ENCODE data around the gene PRKCZ.
A peak's percentile ranks its signal among the peaks of the same experiment; 100 is the strongest.

PRKCZ gene

DNA sequence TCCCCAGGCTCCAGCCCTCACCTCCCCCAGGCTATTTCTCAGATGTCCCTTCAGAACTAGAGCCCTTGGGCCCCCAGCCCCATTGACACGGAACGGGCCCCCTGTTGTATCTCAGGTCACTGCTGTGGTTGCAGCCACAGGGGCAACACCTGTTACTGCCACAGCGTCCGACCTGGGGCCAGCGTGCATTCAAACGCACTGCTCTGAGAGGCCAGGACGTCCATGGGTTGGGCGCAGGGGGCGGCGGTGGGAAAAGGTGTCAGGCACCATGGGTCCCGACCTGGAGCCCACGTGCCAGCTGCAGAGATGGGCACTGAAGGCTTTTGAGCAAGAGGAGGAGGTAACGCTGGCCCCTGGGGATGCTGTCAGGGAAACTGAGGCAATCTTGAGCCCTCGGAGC is 131.1 kb downstream of the PRKCZ start:
- DNase-seq, result no peak

DNA sequence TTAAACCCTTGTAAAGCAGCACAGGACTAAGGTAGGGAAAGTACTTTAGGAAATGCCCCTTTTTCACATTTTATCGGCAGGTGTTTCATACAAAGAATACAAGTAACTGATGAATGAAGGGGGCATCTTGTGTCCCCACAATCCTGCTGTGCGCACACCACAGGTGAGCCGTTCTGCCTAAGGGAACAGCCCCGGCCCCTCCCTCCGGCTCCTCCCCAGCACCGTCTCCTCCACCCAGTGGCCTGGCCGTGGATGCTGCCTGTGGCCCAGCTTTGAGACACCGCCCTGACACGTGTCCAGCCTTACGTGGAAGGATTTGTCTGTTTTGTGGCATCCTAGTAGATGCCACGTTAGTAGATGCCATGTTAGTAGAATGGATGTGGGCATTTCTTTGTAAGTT is 131.5 kb downstream of the PRKCZ start:
- DNase-seq, result no peak

DNA sequence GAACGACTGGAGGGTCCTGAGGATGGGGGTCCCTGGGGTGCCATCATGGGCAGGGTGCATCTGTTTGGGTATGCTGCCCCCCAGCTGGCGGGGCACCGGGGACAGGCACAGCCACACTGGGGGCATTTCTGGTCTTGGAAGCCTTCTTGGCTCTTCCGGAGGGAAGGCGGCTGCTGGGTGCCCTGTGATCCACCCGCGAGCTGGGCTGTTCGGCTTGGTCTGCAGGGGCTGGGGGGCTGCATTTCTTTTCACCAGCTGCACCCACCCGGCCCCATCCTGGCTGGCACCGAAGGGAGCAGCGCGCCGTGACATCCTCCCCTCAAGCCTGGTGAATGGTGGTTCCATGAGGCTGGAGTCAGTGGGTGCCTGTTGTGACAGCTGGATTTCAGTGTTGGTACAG is 132.2 kb downstream of the PRKCZ start:
- DNase-seq, result no peak

DNA sequence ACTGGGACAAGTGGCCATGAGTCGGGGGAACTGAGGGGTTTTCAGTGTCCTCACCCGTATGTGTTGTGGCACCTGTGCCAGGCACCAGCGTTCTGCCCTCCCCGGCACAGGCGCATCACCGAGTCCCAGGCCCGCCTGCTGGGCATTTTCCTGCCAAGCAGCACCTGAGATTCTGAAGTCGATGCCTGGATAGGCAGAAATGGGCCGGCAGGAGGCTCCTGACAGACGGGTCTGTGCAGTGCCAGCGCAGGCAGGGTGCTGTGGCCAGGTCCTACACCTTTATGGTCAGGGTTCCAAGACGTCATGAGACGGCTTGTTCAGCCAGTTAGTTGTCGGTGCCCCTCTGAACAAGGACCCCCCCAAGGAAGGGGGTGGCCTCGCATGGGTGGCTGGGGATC is 133.7 kb downstream of the PRKCZ start:
- no peak for DNase-seq

DNA sequence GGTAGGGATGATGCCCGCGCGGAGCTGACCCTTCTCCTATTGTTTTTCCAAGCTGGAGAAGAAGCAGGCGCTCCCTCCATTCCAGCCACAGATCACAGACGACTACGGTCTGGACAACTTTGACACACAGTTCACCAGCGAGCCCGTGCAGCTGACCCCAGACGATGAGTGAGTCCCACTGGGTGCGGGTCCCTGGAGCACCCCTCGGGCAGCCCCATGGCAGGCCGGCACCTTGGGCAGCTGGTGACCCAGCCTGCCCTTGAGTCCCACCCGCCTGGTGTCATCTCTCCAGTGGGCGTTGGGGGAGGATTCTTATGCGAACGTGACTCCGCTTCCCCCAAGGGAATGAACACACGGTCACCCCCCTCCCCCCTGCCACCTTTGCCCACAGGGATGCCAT is 134.3 kb downstream of the PRKCZ start:
- no peak for DNase-seq

DNA sequence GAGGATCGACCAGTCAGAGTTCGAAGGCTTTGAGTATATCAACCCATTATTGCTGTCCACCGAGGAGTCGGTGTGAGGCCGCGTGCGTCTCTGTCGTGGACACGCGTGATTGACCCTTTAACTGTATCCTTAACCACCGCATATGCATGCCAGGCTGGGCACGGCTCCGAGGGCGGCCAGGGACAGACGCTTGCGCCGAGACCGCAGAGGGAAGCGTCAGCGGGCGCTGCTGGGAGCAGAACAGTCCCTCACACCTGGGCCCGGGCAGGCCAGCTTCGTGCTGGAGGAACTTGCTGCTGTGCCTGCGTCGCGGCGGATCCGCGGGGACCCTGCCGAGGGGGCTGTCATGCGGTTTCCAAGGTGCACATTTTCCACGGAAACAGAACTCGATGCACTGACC is 134.7 kb downstream of the PRKCZ start:
- DNase-seq, result no peak

DNA sequence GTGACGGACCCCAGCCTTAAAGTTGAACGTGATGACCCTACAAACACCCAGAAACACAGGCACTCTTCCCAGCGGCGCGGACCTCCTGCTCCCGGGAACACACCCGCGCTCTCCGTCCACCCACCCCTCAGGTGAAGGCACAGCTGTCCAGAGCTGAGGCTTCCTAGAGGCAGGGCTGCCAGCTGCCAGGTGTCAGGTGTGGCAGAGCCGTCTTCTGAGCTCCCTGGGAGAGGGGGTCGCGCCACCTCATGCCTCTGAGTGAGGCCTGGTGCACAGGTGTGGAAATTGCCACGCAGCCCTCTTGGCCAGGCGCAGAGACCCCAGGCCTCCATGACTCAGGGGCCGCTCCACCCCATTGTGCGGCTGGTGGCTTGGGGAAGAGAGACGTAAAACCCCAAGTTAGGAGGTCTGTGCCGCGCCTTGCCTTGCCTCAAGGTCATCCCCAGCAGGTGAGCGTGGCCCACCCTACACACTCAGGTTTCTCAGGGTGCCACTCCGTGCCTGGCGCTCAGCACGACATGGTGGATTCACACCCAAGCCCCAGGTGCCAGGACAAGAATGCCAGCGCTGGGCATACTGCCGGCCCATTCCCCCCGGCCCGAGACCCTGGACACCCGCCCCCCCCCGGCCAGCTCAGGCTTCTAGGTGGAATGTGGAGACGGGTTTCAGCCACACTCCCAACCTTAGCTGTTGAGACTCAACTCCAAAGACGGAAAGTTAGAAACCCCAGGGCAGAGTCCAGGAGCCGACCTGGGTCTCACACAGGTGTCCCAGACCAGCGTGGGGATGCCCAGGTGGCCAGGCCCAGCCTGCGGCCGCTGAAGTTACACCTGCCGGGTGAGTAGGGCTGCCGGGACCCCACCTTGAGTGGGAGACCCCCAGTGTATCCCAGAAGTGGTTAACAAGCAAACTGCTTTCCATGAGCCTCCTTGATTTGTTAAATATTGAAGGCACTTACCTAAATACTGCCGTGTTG is 136.0 kb downstream of the PRKCZ start:
- no peak for DNase-seq

DNA sequence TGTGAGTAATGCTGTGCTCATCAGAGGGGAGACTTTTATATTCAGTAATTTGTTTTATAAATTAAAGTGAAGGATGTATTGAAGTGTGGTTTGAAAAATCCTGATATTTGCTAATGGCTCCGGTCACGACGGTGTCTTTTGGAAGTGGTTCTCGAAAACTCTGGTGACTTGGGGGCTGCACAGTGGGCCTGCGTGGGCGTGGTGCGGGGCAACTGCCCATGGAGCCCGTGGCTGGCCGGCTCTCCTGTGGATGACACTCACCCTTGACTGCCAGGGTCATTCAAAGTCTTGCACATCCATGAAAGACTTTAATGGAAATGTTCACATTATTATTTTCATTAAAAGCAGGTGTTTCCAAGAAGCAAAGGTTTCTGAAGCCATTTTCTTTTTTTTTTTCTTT is 136.7 kb downstream of the PRKCZ start:
- DNase-seq, result no peak

DNA sequence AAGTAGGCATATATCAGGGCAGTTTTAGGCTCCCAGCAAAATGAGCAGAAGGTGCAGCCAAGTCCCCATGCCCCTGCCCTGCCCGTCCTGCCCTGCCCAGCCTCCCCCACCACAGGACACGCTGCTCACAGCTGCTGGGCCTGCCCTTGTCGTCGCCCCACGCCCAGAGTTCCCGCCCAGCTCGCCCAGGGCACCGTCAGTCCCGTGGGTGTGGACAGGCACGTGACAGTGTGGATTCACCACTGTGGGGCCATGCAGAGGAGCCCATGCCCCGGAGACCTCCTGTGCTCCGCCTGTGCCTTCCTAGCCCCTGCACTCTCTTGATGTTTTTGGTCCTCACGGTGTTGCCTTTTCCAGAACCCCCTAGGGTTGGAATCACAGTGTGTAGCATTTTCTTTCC is 137.4 kb downstream of the PRKCZ start:
- DNase-seq, result no peak

DNA sequence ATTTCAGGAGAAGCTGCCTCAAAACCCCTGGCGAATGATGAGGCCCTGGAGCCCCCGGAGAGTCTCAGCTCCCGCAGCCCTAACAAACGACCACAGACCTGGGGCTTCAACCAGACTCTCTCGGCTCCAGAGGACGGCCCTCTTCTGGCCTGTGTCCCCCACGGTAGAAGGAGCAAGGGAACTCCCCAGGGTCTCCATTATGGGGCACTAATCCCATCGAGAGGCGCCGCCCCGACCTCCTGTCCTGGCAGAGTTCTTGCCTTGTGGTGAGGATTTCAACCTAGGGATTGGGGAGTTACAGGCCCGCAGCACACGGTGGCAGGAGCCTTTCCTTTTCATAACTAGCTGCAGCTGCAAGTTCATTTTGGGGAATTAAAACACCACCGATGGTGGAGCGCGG is 138.1 kb downstream of the PRKCZ start:
- no peak for DNase-seq

DNA sequence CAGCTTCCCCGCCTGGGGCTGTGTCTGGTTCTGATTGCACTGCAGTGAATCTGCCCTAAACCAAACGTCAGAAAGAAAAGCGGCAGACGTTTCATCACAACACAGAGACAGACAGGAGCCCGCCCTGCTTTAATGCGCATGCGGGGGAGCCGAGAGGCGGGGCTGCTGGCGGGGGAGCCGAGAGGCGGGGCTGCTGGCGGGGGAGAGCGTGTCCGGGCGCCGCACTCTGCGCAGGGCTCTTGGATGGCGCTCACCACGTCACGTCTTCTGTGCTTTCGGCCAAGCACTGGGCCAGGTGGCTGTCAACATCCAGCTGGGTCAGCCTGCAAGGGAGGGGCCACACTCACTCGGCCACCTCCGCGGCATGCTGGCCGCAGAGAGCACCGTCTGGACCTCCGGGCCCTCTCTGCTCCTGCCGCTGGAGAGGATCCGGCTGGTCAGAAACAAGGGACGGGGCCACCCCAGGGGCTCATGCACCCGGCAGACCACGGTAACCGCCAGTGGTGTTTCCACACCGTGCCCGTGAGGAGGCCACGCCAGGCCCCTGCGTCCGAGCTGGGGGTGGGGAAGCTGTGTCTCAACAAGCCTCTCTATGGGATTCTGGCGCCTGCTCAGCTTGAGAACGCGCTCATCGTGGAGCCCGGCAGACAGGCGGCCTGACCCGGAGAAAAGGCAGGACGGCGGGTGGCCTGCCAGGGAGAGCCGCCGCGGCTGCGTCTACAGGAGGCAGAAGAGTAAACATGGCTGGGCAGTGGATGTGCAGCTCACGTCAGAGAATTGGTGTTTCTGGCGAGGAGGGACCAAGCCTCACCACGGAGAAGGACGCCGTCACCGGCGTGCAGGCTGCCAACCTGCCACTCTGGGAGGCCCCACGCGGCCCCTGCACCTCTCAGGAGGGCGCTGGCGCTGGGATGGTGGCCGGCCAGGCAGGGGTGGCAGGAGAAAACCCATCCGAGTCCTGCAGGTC is 139.5 kb downstream of the PRKCZ start:
- peak; percentile 95 for DNase-seq

DNA sequence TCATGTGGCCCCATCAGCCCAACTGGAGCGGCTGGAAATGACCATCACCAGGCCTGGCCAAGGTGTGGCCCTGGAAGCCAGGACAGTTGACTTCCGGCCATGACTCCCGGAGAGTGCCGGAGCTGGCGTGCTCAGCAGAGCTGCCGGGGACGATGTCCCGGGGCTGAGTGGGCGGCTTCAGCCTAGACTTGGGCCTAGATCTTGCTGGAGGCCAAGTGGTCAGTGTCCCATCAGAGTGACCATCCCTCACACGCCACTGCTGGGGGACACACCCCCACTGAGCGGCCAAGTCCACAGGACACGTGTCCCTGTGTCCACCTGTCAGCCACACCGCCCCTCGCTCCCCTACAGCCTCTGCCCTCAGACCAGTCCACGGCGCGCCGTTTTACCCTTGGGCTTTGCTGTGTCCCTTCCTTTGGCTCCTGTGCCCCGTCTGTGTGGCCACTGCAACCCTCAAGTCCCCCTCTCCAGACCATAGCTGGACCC is 140.3 kb downstream of the PRKCZ start:
- DNase-seq, result no peak

DNA sequence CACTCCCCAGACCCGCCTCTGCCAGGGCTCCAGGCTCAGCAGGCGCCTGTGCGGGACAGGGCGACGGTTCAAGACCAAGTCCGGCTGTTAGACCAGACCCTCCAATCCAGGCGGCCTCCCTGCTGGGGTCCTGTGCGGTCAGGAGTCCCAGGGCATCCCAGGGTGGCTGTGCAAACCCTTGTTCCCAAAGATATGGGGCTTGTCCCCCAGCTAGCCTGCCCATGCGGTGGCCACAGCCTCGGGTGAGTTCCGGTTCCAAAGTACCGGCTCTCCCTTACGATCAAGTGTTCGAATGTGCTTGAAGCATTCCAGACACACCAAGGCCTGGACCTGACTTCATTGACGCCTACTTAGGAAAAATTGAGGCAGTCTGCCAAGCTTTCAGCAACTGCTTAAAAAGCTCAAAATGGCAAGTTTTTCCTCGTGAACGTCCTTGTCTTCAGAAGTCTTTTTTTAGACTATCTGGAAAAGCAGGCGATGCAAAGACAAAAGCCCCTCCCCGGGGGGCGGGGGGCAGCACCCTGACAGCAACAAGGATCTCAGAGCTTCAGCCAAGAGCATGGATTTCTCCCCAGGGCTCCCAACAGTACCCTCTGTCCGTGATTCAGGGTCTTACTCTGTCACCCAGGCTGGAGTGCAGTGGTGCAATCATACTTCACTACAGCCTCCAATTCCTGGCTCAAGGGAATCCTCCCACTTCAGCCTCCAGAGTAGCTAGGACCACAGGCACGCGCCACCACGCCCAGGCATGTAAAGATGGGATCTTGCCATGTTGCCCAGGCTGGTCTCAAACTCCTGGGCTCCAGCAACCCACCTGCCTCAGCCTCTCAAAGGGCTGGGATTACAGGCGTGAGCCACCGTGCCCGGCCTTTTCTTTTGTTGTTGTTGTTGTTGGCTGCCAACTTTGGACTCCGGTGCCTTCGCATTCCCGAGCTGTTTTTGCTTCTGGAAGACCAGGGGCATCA is 142.1 kb downstream of the PRKCZ start:
- DNase-seq, result no peak

DNA sequence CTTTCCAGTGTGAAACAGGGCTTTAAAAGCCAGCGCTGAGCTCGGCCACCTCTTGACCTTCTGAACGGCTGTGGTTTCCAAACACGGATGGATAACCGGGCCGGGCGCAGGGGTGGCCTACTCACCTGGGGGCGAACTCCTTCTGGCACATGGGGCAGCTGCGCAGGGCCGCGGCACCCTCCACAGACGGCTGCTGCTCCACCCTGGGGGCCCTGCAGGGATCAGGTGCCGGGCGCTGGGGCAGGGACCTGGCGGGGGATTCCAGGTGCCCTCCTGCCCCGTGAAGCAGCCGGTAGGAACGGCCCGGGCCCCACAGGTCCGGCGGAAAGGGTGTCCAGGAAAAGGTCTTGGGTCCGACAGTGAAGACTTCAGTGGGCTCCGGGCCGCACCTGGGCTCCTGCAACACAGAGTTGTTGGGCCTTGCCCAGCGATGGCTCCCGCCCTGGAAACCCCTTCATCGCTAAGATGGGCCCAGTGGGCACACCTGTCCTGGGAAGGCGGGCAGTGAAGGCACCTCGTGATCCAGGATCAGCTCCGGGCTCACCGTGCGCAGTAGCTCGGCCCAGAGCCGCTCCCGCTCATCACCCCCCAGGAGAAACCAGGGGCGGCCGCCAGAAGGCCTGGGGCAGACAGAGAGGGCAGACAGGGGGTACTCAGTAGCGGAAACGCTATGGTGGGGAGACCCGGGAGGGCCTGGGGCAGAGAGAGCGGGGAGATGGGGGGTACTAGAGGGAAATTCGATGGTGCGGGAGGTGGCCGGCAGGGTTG is 143.5 kb downstream of the PRKCZ start:
- DNase-seq, result no peak

DNA sequence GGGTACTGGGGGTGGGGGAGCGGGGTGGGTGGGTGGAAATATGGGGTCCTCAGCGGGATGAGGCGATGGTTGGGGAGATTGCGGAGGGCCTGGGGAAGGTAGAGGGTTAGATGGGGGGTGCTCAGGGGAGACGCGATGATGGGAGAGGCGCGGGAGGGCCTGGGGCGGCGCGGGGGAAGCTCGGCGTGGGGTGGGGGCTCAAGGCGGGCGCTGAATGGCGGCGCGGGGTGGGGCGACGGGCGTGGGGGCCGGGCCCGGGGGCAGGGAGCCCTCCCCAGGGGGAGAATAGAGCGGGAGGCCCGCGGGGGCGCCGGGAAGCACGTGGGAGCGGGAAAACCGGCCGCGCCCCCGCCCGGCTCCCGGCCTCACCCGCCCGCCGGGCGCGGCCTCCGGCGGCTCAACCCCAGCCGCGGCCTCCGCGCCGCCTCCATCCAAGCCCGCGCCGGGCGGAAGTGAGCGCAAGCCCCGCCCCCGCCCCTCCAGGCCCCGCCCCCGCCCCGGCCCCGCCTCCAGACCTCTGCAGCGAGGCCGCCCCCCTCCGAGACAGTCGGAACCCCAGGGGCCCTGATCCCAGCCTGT is 144.2 kb downstream of the PRKCZ start, which contains the start of gene FAAP20:
FAAP20 (minus strand) TSS at position 454 of the 579 bp plus-strand sequence; CDS start at position 431, 23 bp downstream.
- DNase-seq, result peak; percentile 80

DNA sequence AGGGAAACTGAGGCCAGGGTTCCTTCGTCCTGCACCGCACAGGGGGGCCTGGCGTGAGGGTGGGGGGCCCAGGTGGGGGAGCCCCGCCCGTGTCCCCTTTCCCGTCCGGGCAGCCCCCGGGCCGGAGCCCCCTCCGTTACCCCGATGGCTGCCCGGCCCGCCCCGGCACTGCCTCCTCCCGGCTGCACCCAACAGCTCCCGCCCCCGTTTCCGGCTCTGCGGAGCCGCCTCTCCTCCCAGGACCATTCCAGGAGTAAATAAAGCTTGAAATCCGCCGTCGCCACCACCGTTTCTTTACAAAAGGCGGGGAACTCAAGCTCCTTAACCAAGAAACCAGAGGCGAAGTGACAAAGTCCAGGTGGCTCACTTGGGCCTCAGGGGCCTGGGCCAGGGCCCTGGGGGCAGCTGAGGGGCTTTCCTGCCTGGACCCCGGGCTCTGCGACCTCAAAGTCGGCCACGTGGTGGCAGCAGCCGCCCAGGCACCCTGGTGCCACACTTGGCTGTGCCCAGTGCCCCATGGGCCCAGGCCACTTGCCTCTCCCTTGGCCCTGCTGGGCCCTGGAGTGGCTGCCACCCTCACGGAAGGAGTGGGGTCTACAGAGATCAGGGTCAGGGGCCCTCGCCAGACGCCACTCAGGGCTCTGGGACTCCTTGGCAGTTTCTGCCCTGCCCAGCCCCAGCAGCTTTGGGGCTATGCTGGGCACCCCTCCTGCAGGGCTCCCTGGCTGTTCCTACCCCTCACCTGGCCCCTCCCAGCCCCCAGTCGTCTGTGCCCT is 144.9 kb downstream of the PRKCZ start:
- peak; percentile 91 for DNase-seq

DNA sequence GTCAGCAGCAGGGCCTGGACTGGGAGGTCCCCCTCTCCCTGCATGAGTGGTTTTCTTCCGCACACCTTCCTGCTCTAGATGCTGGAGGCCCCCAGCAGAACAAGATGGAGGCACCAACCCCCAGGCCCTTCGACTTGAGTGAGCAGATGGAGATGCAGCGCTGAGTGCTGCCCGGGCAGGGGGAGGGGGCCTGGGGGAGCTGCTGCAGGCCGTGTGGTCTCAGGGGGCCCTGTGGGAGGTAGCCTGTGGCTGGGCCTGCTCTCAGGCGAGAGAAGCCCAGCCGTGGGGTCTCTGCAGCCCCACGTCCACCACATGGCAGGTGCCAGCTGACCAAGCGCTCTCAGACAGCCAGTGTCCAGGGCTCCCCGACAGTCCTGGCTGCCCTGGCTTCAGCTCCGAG is 145.6 kb downstream of the PRKCZ start:
- DNase-seq, result no peak

DNA sequence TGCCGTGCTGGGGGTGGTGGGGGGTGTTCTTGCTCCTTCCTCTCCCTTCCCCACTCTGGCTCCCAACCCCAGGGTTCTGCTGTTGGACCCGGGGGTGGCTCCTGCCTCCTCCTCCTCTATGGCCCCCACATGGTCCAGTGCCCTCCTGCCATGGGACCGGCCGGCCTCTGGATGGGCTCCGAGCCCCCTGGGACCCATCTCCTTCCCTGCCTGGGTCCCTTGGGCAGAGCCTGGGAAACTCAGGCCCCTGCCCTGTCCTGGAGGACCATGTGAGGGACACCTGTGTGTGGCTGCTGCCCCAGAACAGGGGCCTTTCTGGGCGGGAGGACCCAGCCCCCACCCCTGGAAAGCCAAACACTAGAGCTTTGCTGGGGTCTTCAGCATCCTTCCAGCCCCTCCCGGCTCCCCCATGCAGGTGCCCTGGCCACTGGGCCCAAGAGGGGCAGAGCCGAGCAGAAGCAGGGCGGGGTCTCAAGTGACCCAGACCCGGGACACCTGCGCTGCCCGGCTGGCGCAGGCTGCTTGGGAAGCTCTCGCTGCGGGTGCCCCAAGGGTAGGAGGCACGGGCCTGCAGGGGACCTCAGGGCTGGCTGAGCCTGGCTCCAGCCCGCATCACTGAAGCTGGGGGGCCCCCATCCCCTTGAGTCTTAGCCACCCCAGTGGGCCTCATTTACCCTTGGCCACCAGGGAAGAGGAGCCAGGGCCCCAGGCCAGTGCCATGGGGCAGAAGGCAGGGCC is 146.9 kb downstream of the PRKCZ start:
- no peak for DNase-seq

DNA sequence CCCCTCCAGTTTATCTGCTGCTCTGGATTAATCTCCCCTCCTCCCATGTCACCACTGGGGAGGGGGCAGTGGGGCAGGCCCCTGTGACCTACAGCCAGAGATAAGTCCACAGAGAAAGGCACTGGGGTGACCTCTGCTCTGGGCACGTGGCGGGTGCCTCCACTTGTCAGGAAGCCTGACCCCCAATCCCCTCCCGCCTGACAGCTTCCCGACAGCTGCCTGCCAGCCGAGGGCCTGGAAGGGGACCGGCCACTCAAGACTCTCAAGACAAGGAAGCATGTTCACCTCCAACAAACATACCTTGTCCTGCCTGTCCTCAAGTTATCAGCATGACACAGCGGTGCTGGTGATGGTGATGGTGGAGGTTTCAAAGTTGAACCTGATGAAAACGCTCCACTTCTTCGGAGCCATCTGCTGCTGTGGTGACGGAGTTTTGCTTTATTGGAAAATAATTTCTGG is 147.5 kb downstream of the PRKCZ start:
- DNase-seq, result no peak
